SK-N-SH (cell line): ENCODE measurements around the gene ST6GALNAC2. TPM values are rescaled to one million over a fixed set of nuclear protein-coding genes. Genes with fewer than 3 reads are reported as not detected.

Source experiments
- CTCF ChIA-PET: fragments of 300-600, 350-600 bp; formaldehyde crosslinking; extraction: SDS; loops from one replicate; lab custom pipeline; 2021; lab: Yijun Ruan, JAX
- POLR2A ChIA-PET: fragments of 350-600 bp; sonication (Branson Sonifier 250); formaldehyde crosslinking; extraction: SDS; loops from one replicate; lab custom pipeline; 2020; ENCODE audit warnings: antibody characterized with exemption, inconsistent platforms; lab: Yijun Ruan, JAX
- DNase-seq: peaks from one replicate; pipeline ENCODE4 v3.0.0; 2012
- H2AFZ ChIP-seq: fragments of 200-600 bp; sonication (generic); 2 replicates; pipeline ENCODE4 v1.8.1; 2016; ENCODE audit warnings: antibody characterized with exemption, mild to moderate bottlenecking, low read depth
- H3F3A ChIP-seq: fragments of 200-600 bp; sonication (generic); replicated peaks from 2 replicates; pipeline ENCODE3; 2016; ENCODE audit warnings: antibody characterized with exemption, mild to moderate bottlenecking; ENCODE audit not compliant: insufficient read depth
- H3K27ac ChIP-seq, 2 experiments: fragments of 200-500 bp in 1 of 2; fragments of 200-600 bp in 1 of 2; sonication (Bioruptor generic) in 1 of 2; sonication (generic), shearing (Covaris generic) in 1 of 2; 2 replicates each; pipeline versions ENCODE4 v1.5.1 to v1.6.1; 2014 to 2016; ENCODE audit warnings: low read depth in 2 of 2, inconsistent platforms in 1 of 2, low read length in 1 of 2, mild to moderate bottlenecking in 1 of 2, mixed read lengths in 1 of 2
- H3K27me3 ChIP-seq: fragments of 200-600 bp; sonication (generic), shearing (Covaris generic); 2 replicates; pipeline ENCODE4 v1.6.1; 2016; ENCODE audit warnings: mixed run types; ENCODE audit not compliant: insufficient read depth
- H3K36me3 ChIP-seq, 2 experiments: fragments of 200-500 bp in 1 of 2; fragments of 200-600 bp in 1 of 2; sonication (Bioruptor generic) in 1 of 2; sonication (generic) in 1 of 2; replicated peaks in 1 of 2; 2 replicates each; pipeline versions ENCODE3 to v1.5.1; 2014 to 2016; ENCODE audit warnings: low read length in 1 of 2, mild to moderate bottlenecking in 1 of 2; ENCODE audit not compliant: insufficient read depth in 2 of 2, control insufficient read depth in 1 of 2
- H3K4me1 ChIP-seq, 2 experiments: fragments of 200-500 bp in 1 of 2; fragments of 200-600 bp in 1 of 2; sonication (Bioruptor generic) in 1 of 2; sonication (generic), shearing (Covaris generic) in 1 of 2; 2 replicates each; pipeline versions ENCODE4 v1.5.1 to v1.6.1; 2014 to 2016; ENCODE audit warnings: low read depth in 1 of 2, low read length in 1 of 2, mixed run types in 1 of 2; ENCODE audit not compliant: insufficient read depth in 2 of 2, control insufficient read depth in 1 of 2
- H3K4me2 ChIP-seq: fragments of 200-600 bp; sonication (generic), shearing (Covaris generic); 2 replicates; pipeline ENCODE4 v1.6.1; 2017; ENCODE audit warnings: mixed run types
- H3K4me3 ChIP-seq, 2 experiments: fragments of 200-500 bp in 1 of 2; fragments of 200-600 bp in 1 of 2; sonication (Bioruptor generic) in 1 of 2; sonication (generic), shearing (Covaris generic) in 1 of 2; 2 replicates each; pipeline versions ENCODE4 v1.5.1 to v1.8.1; 2014 to 2016; ENCODE audit warnings: low read depth in 2 of 2, inconsistent platforms in 1 of 2, low read length in 1 of 2, mild to moderate bottlenecking in 1 of 2, mixed read lengths in 1 of 2, moderate library complexity in 1 of 2
- H3K79me2 ChIP-seq: fragments of 200-600 bp; sonication (generic); 2 replicates; pipeline ENCODE4 v1.8.1; 2017; ENCODE audit warnings: mild to moderate bottlenecking; ENCODE audit not compliant: insufficient read depth
- H3K9ac ChIP-seq: fragments of 200-600 bp; sonication (generic); 2 replicates; pipeline ENCODE4 v1.6.1; 2017; ENCODE audit warnings: mixed run types
- H3K9me2 ChIP-seq: fragments of 200-600 bp; sonication (generic); 2 replicates; pipeline ENCODE4 v1.6.1; 2017; ENCODE audit warnings: mixed run types
- H3K9me3 ChIP-seq: fragments of 200-600 bp; sonication (generic); 2 replicates; pipeline ENCODE4 v1.6.1; 2017; ENCODE audit warnings: mixed run types, mild to moderate bottlenecking, moderate library complexity
- H4K20me1 ChIP-seq: fragments of 200-600 bp; sonication (generic); 2 replicates; pipeline ENCODE4 v1.6.1; 2017; ENCODE audit warnings: mild to moderate bottlenecking, mixed run types; ENCODE audit not compliant: insufficient read depth
- EZH2phosphoT487 ChIP-seq: fragments of 200-600 bp; sonication (generic); IDR thresholded peaks from 2 replicates; pipeline ENCODE4 v1.6.1; 2017; ENCODE audit warnings: low read depth, mixed run types, mild to moderate bottlenecking, antibody characterized with exemption, moderate library complexity, borderline replicate concordance
- FOSL2 ChIP-seq: IDR thresholded peaks from 2 replicates; pipeline ENCODE4 v1.4.0; 2012; ENCODE audit warnings: low read depth, mild to moderate bottlenecking, moderate library complexity, borderline replicate concordance
- FOXM1 ChIP-seq: IDR thresholded peaks from 2 replicates; pipeline ENCODE4 v1.4.0; 2012; ENCODE audit warnings: low read depth, mild to moderate bottlenecking
- NRF1 ChIP-seq: IDR thresholded peaks from 2 replicates; pipeline ENCODE4 v1.6.1; 2012; ENCODE audit warnings: low read depth, mild to moderate bottlenecking, low read length
- POLR2AphosphoS5 ChIP-seq: IDR thresholded peaks from 2 replicates; pipeline ENCODE4 v1.6.1; 2012; ENCODE audit warnings: low read depth, low read length
- RCOR1 ChIP-seq: fragments of 150-350 bp; IDR thresholded peaks from 2 replicates; pipeline ENCODE4 v1.6.1; 2017; ENCODE audit warnings: antibody characterized with exemption, low read length
- SIN3A ChIP-seq: IDR thresholded peaks from 2 replicates; pipeline ENCODE4 v1.6.1; 2012; ENCODE audit warnings: low read depth, mild to moderate bottlenecking, low read length, moderate library complexity, borderline replicate concordance
- TCF12 ChIP-seq: IDR thresholded peaks from 2 replicates; pipeline ENCODE4 v1.4.0; 2012
- TEAD4 ChIP-seq: IDR thresholded peaks from 2 replicates; pipeline ENCODE4 v1.4.0; 2012; ENCODE audit warnings: mild to moderate bottlenecking, borderline replicate concordance; ENCODE audit not compliant: insufficient read depth
- WGBS: methylation state at CpG from one replicate; pipeline ENCODE4 v1.1.6; 2017; ENCODE audit warnings: low lambda C conversion rate; 5-methylcytosine and 5-hydroxymethylcytosine counted together
- polyA plus RNA-seq, 3 experiments: library from polyadenylated mRNA; depleted of rRNA; stranded (reverse); fragments of >200 nt; gene quantifications; 2 replicates each; pipeline ENCODE4 v1.2.3, GENCODE V29; 2012
- TF ChIP-seq, protein P1 (sequence below): IDR thresholded peaks from 2 replicates; pipeline ENCODE4 v1.6.1; 2012; ENCODE audit warnings: mild to moderate bottlenecking, low read depth, low read length, moderate library complexity
- TF ChIP-seq, protein P2 (sequence below): fragments of 150-350 bp; IDR thresholded peaks from 2 replicates; pipeline ENCODE4 v1.6.1; 2017; ENCODE audit warnings: antibody characterized with exemption, low read length, low read depth, borderline replicate concordance
- TF ChIP-seq, protein P3 (sequence below): IDR thresholded peaks from 2 replicates; pipeline ENCODE4 v1.4.0; 2012; ENCODE audit warnings: low read depth
- TF ChIP-seq, protein P4 (sequence below): fragments of 150-350 bp; IDR thresholded peaks from 2 replicates; pipeline ENCODE4 v1.6.1; 2016; ENCODE audit warnings: mild to moderate bottlenecking, low read depth, low read length

The ST6GALNAC2 gene
- polyA plus RNA-seq, 1 of the 3 experiments (the other 2 are of a cell fraction): 0.94 TPM

DNA sequence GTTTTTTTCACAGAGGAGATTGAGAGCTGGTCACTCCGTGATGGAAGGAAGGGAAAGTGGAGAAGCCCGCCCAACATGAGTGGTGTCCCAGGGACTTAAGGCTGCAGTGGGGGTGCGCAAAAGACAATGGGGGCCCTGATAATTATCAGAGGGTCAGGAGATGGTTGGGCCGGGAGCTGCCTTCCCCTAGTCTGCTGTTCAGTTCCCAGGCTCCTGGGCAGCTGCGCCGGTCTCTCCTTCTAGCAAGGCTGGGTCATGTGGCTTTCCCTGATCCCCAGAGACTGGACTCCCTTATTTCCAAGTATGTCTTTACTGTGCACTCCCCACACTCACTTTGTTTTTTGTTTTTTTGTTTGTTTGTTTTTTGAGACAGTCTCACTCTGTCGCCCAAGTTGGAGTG, 64.4 kb downstream of the ST6GALNAC2 start:
- CTCF ChIA-PET: interaction anchor here (0.9 to 22.2 kb wide), 16 partner anchors 8 to 194 kb away, joined by 3 to 679 read pairs (median 14); partner anchors contain the start of genes AANAT, CYGB, PRCD and ST6GALNAC2

More for the DNA sequence above, 64.4 kb downstream of the ST6GALNAC2 start:
- WGBS: 87% methylated on average over 7 of the region's 7 CpGs
- POLR2A ChIA-PET: interaction anchor here (0.9 to 3.4 kb wide), 2 partner anchors 24 to 160 kb away, joined by 3 to 26 read pairs; no protein-coding TSS in a partner anchor
- H3K27me3 ChIP-seq: peaks cover 17% of the 10 kb centered on the region; the same call in 1 of the 2 replicates
- no peaks in the 10 kb centered on the region for H3K79me2 ChIP-seq
- H3K4me3 ChIP-seq: no peak overlapping the region
- no peak for DNase-seq
- no peaks in the 10 kb centered on the region for H3K9me3 ChIP-seq
- H2AFZ ChIP-seq: no peak overlapping the region
- no peaks in the 10 kb centered on the region for H3K36me3 ChIP-seq
- H3K9ac ChIP-seq: no peak overlapping the region
- no peaks in the 10 kb centered on the region for H4K20me1 ChIP-seq
- no peak overlapping the region for H3K4me2 ChIP-seq
- TF ChIP-seq, protein P1, sequence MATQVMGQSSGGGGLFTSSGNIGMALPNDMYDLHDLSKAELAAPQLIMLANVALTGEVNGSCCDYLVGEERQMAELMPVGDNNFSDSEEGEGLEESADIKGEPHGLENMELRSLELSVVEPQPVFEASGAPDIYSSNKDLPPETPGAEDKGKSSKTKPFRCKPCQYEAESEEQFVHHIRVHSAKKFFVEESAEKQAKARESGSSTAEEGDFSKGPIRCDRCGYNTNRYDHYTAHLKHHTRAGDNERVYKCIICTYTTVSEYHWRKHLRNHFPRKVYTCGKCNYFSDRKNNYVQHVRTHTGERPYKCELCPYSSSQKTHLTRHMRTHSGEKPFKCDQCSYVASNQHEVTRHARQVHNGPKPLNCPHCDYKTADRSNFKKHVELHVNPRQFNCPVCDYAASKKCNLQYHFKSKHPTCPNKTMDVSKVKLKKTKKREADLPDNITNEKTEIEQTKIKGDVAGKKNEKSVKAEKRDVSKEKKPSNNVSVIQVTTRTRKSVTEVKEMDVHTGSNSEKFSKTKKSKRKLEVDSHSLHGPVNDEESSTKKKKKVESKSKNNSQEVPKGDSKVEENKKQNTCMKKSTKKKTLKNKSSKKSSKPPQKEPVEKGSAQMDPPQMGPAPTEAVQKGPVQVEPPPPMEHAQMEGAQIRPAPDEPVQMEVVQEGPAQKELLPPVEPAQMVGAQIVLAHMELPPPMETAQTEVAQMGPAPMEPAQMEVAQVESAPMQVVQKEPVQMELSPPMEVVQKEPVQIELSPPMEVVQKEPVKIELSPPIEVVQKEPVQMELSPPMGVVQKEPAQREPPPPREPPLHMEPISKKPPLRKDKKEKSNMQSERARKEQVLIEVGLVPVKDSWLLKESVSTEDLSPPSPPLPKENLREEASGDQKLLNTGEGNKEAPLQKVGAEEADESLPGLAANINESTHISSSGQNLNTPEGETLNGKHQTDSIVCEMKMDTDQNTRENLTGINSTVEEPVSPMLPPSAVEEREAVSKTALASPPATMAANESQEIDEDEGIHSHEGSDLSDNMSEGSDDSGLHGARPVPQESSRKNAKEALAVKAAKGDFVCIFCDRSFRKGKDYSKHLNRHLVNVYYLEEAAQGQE: no peak
- TF ChIP-seq FOSL2: no peak
- TF ChIP-seq, protein P2, sequence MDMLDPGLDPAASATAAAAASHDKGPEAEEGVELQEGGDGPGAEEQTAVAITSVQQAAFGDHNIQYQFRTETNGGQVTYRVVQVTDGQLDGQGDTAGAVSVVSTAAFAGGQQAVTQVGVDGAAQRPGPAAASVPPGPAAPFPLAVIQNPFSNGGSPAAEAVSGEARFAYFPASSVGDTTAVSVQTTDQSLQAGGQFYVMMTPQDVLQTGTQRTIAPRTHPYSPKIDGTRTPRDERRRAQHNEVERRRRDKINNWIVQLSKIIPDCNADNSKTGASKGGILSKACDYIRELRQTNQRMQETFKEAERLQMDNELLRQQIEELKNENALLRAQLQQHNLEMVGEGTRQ: no peak
- TF ChIP-seq NRF1: no peak
- no peak for TF ChIP-seq POLR2AphosphoS5
- TF ChIP-seq EZH2phosphoT487: no peak
- TF ChIP-seq, protein P3, sequence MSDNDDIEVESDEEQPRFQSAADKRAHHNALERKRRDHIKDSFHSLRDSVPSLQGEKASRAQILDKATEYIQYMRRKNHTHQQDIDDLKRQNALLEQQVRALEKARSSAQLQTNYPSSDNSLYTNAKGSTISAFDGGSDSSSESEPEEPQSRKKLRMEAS: no peak
- no peak for TF ChIP-seq FOXM1
- TF ChIP-seq SIN3A: no peak
- TF ChIP-seq, protein P4, sequence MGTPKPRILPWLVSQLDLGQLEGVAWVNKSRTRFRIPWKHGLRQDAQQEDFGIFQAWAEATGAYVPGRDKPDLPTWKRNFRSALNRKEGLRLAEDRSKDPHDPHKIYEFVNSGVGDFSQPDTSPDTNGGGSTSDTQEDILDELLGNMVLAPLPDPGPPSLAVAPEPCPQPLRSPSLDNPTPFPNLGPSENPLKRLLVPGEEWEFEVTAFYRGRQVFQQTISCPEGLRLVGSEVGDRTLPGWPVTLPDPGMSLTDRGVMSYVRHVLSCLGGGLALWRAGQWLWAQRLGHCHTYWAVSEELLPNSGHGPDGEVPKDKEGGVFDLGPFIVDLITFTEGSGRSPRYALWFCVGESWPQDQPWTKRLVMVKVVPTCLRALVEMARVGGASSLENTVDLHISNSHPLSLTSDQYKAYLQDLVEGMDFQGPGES: no peak
- no peak for TF ChIP-seq TEAD4
- no peak for TF ChIP-seq TCF12
- no peak for TF ChIP-seq RCOR1
- H3F3A ChIP-seq: peaks cover 12% of the 10 kb centered on the region
- no peak overlapping the region for H3K27ac ChIP-seq
- peaks cover 0 to 14% of the 10 kb centered on the region in 2 experiments; a peak in 1 of 4 replicates for H3K4me1 ChIP-seq
- no peaks in the 10 kb centered on the region for H3K9me2 ChIP-seq
